Measurements from ENCODE around the gene AP5S1.
"Not testable (repeated sequence)": the region's sequence is repeated elsewhere in the genome, so short reads cannot be mapped to it uniquely, and the experiment has no call there.

Gene AP5S1

DNA sequence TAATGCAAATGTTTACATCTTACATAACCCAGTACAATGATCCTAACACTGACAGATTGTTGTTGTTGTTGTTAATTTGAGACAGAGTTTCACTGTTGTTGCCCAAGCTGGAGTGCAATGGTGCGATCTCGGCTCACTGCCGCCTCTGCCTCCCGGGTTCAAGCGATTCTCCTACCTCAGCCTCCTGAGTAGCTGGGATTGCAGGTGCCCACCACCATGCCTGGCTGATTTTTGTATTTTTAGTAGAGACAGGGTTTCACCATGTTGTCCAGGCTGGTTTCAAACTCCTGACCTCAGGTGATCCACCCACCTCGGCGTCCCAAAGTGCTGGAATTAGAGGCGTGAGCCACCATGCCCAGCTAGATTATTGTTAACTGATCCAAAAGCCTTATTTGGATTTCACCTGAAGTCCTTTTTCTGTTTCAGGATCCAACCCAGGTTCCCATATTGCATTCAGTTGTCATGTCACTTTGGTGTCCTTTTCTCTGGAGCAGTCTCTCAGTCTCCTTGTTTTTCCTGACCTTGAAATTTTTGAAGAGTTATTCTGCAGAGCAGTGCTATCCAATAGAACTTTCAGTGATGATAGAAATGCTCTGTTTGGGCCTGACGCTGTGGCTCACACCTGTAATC lies 23.8 kb downstream of the AP5S1 start:
- DNase-seq (ENCODE audit: low spot score), result not testable (repeated sequence)

DNA sequence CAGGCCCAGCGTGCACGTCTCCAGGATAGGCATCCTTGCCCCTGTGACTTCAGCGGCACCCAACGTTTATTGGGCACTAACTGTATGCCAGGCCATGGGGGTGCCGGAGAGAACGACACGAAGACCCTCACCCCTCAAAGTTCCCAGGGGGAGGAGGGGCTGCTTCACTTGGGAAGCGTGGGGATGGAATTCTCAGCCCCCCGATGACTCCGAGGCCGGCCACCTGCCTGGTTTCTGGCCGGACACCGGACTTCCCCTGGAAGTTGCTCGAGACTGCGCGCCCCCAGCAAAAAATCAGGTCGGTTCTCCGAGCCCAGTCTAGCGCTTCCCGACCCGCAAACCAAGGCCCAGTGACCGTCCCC lies 26.0 kb downstream of the AP5S1 start:
- DNase-seq (ENCODE audit: low spot score), result no peak

DNA sequence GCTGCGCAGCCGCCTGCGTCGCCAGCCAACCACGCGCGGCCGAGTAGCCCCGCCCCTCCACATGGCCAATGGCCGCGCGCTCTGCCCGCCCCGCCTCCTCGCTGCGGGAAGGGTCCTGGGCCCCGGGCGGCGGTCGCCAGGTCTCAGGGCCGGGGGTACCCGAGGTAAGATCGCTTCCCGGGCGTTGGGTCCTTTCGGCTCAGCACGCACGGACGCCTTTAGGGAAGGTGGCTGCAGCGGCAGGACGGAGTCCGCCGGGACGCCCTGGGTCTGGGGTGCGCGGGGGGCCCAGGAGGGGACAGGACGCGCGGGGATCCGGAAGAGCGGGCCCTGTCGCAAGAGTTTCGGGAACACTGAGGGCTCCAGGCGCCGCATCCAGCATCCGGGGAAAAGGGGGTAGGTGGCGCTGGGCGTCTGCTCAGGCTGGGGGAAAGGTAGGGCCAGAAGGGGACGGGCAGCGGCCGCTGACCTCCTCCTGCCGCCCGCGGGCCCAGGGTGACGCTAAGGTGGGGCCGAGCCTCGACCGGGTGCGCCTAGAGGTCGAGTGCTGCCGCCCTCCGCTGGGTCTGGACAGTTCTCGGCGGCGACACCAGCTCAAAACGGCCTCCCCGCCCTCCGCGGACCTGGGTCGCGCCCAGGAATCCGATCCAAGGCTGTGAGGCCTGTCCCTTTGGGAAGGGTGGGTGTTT lies 26.5 kb downstream of the AP5S1 start, which contains the start of gene MAVS:
MAVS (plus strand) TSS at position 95 of the 689 bp plus-strand sequence. CDS start 7,791 bp downstream, outside the sequence.
- peak; percentile 92 for DNase-seq (ENCODE audit: low spot score)

DNA sequence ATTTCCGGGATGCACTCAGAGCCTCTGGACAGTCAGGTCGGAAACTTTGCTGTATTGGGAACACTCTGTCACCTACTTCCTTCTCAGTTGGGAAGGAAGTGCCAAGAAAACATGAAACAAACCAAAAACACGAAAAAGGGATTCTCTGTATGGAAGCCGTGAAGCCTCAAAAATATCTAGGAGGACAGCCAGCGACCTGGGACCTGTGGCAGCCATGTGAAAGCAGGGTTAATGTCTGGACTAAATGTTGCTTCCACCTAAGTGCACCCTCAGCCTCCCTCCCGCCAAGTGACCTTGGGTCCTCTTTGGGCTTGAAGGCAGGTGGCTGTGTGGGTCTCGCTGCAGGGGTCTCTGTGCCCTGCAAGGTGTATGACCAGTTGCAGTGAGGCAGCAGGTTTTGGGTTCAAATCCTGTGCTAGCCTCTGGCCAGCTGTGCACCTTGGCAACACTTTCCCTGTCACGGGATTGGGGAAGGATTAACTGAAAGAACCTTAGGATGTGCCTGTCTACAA lies 27.1 kb downstream of the AP5S1 start:
- DNase-seq (ENCODE audit: low spot score), result no peak

DNA sequence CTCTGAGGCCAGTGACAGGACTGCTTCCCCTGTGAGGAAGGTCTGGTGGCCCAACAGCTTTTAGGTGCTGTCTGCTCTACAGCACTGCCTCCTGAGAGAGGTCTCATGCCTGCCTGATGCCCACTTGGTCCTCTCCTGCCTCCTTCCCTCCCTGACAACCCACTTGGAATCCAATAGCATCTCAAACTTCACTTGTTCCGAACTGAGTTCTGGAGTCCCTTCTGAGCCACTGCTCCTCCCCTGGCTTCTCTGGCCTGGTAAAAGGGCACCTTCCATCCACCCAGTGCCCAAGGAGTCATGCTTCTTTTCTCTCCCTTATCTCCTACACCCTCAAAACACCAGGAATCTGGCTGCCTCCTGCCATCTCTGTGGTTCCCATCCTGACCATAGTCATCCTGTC lies 28.2 kb downstream of the AP5S1 start:
- DNase-seq (ENCODE audit: low spot score), result no peak

DNA sequence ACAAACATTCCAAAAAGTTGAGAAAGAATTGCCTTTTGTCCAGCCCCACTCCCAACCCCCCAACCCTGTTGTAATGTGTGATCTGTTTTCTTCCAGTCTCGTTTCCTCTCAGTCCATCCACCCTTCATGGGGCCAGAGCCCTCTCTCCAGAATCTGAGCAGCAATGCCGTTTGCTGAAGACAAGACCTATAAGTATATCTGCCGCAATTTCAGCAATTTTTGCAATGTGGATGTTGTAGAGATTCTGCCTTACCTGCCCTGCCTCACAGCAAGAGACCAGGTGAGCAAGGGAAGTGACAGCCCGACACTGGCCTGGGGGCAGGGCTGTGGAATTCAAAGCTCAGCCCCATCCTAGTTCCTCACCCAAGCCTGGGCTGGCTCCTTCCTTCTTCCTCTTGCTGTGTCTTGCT lies 34.1 kb downstream of the AP5S1 start:
- no peak for DNase-seq (ENCODE audit: low spot score)

DNA sequence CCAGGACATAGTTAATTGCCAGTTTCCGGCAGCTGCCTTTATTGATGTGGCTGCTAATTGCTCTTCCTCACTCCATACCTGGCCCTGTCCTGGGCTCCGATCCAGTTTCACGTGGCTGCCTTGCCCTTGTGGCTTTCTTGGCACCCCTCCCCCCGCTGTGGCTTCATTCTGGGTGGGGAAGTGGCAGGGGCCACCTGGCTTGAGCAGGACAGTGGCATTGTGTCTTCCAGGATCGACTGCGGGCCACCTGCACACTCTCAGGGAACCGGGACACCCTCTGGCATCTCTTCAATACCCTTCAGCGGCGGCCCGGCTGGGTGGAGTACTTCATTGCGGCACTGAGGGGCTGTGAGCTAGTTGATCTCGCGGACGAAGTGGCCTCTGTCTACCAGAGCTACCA lies 37.1 kb downstream of the AP5S1 start:
- DNase-seq (ENCODE audit: low spot score), result no peak

DNA sequence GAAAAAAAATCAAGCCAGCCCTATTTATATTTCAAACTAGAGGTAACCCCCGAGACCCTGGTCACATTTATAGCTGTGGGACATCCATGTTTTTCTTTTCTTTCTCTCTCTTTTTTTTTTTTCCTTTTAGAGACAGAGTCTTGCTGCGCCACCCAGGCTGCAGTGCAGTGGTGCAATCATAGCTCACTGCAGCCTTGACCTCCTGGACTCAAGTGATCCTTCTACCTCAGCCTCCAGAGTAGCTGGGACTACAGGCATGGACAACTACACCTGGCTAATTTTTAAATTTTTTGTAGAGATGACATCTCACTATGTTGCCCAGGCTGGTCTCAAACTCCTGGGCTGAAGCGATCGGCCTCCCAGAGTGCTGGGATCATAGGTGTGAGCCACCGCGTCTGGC lies 38.3 kb downstream of the AP5S1 start:
- DNase-seq (ENCODE audit: low spot score), result no peak

DNA sequence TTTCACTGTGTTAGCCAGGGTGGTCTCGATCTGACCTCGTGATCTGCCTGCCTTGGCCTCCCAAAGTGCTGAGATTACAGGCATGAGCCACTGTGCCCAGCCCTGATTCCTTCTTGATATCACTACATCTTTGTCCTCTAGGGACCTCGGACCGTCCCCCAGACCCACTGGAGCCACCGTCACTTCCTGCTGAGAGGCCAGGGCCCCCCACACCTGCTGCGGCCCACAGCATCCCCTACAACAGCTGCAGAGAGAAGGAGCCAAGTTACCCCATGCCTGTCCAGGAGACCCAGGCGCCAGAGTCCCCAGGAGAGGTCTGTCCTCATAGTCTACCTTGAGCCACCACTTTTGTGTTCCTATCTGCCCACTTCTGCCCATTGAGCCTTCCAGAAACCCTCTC lies 40.8 kb downstream of the AP5S1 start:
- DNase-seq (ENCODE audit: low spot score), result no peak

DNA sequence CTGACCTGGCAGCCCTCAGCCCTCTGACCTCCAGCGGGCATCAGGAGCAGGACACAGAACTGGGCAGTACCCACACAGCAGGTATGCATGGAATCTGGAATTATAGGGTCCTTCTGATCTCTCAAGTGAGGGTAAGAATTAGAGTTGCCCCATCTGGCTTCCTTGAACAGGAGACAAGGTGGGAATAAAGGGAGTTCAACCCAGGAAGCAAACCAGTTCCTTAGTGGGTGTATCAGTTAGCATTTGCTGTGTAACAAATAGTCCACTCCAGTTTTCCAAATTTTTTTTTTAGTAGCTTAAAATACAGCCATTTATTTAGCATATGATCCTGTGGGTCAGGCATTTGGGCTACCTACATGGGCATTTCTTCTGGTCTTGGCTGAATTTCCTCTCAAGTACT lies 42.0 kb downstream of the AP5S1 start:
- DNase-seq (ENCODE audit: low spot score), result no peak

DNA sequence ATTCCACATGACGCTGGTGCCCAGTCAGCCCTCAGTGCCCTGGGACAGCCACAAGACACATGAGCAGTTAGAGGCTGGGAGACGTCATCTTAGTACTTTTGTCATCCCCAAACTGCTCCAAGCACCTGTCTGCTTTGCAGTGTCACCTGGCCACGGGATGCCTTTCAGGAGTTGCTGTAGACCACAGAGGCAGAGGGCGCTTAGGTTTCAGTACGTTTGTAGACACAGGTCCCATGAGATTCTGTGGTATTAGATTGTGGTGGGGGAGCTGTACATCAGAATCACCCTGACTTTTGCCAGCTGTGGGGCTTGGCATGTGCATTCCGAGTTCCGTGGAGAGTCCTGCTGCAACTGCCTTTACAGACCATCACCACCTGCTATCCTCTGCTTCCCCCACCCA lies 43.0 kb downstream of the AP5S1 start:
- no peak for DNase-seq (ENCODE audit: low spot score)

DNA sequence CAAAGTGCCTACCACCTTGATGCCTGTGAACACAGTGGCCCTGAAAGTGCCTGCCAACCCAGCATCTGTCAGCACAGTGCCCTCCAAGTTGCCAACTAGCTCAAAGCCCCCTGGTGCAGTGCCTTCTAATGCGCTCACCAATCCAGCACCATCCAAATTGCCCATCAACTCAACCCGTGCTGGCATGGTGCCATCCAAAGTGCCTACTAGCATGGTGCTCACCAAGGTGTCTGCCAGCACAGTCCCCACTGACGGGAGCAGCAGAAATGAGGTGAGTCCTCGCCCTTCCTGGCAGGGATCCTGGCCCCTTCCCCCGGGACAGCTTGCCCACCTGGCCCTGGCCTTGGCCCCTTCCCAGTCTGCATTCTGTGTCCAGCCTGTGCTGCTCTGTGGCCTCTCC lies 44.2 kb downstream of the AP5S1 start:
- DNase-seq (ENCODE audit: low spot score), result no peak

DNA sequence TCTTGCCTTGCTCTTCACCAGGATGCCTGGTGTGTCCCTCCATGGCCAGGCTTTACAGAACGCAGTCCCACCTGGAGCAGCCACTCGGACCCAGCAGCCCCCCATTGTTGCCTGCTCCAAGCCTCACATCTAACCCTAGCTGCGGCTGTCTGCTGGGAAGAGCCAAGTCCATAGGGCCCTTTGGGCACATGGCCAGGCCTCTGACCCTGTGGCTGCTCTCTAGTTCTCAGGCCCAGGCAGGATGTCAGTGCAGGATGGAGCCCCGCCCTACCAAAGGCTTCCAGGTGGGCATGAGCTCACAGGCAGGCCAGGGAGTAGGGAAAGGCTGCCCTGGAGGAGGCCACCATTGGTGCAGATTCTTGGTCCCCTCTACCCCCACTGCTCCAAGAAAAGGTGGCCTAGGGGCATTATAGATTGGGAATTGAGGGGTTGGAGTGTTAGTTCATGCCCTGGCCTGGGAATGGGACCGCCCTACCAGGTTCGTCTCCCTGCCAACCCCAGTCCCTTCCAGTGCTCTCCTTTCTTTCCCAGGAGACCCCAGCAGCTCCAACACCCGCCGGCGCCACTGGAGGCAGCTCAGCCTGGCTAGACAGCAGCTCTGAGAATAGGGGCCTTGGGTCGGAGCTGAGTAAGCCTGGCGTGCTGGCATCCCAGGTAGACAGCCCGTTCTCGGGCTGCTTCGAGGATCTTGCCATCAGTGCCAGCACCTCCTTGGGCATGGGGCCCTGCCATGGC lies 45.0 kb downstream of the AP5S1 start:
- no peak for DNase-seq (ENCODE audit: low spot score)

DNA sequence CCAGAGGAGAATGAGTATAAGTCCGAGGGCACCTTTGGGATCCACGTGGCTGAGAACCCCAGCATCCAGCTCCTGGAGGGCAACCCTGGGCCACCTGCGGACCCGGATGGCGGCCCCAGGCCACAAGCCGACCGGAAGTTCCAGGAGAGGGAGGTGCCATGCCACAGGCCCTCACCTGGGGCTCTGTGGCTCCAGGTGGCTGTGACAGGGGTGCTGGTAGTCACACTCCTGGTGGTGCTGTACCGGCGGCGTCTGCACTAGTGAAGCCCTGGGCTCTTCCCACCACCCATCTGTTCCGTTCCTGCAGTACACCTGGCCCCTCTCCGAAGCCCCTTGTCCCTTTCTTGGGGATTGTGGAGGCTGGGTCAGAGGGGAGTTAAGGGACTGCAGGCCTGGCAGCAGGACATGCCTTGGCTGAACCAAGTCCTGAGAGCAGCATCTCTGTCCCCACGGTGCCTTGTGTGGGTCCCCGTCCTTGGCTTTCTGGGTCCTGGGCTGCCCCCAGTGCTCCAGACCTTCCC lies 45.6 kb downstream of the AP5S1 start:
- DNase-seq (ENCODE audit: low spot score), result no peak

DNA sequence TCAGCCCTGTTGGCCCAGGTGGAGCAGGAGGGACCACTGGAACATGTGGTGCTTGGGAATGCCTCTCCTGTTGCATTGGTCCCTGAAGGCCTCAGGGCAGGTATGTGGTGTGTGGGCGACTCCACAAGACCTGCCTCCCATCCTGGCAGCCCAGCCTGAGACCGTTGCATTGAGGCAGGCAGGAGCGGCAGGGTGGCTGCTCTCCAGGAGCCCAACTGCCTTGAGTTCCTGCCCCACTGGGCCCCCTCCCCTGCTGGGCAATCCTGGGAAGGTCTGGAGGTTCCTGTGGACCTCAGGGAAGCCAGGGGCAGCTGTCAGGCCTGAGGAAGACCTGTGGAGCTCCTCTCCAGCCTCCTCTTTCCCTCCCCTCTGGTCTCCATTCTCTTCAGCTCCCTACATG lies 46.1 kb downstream of the AP5S1 start:
- DNase-seq (ENCODE audit: low spot score), result no peak

DNA sequence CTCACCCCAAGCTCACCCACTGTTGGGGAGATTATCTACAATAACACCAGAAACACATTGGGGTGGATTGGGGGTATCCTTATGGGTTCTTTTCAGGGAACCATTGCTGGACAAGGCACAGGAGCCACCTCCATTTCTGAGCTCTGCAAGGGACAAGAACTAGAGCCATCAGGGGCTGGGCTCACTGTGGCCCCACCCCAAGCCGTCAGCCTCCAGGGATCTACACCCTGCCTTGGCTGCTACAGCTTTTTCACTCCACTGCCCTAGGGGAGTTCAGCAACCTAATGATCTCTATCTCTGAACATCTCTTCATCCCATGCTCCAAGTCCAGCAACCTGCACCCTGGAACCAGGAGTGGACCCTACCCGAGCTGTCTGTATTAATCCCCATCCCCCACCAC lies 47.5 kb downstream of the AP5S1 start:
- no peak for DNase-seq (ENCODE audit: low spot score)

DNA sequence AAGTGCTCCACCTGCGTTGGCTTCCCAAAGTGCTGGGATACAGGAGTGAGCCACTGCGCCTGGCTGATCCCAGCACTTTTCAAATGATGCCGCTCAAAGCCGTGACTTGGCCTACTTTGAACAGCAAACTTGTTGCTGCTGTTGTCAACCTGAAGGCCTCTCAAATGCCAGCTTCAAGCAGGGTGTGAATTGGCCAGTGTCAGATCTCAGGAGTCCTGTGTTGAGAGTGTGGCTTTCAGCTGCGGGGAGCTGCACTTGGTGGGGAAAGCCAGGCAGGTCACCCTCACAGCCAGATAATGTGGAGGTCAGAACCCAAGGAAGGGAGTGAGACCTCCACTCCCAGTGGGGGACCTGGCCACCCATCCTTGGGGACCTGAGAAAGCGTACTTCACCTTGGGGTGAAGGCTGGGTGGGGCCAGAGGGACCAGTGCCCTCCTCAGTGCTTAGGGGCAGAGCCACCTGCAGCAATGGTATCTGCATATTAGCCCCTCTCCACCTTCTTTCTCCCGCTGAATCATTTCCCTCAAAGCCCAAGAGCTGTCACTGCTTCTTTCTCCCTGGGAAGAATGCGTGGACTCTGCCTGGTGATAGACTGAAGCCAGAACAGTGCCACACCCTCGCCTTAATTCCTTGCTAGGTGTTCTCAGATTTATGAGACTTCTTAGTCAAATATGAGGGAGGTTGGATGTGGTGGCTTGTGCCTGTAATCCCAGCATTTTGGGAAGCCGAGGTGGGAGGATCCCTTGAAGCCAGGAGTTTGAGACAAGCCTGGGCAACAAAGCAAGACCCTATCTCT lies 49.7 kb downstream of the AP5S1 start:
- DNase-seq (ENCODE audit: low spot score), result no peak

DNA sequence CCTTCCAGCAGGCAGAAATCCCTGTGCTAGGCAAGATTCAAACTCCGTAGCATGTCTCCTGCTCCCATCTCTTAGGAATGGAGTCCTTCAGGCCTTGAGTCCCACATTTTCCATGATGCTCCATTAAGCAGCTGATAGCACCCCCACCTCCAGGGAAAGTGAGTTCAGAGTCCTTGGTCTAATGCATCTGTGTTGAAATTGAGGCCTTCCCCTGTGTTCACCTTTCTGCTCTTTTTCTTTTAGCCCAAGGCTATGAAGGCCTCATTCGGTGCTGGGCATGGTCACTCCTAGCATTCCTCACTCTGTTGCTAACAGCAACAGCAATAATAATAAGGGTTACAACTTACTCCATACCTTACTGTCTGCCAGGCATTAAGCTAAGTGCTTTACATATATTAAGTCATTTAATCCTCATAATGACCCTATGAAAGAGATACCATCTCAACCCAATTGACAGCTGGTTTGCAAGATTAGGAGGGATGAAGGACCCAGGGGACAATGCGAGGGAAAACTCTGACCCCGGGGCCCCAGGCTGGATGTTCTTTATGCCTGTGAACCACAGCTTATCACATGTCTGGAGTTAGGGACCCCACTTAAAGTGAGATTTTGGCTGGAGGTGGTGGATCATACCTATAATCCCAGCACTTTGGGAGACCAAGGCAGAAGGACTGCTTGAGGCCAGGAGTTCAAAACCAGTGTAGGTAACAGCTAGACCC lies 51.4 kb downstream of the AP5S1 start:
- DNase-seq (ENCODE audit: low spot score), result no peak

DNA sequence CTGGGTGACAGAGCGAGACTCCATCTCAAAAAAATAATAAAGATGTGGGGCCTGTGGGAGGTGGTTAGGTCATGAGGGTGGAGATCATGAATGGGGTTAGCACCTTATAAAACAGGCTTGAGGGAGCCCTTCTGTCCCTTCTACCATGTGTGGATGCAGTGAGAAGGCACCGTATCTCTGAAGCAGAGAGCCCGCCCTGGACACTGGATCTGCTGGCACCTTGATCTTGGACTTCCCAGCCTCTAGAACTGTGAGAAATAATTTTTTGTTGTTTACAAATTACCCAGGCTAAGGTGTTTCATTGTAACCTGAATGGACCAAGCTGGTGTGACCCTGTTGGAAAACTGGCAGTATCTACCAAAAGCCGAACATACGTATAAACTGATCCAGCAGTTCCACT lies 53.2 kb downstream of the AP5S1 start:
- no peak for DNase-seq (ENCODE audit: low spot score)

DNA sequence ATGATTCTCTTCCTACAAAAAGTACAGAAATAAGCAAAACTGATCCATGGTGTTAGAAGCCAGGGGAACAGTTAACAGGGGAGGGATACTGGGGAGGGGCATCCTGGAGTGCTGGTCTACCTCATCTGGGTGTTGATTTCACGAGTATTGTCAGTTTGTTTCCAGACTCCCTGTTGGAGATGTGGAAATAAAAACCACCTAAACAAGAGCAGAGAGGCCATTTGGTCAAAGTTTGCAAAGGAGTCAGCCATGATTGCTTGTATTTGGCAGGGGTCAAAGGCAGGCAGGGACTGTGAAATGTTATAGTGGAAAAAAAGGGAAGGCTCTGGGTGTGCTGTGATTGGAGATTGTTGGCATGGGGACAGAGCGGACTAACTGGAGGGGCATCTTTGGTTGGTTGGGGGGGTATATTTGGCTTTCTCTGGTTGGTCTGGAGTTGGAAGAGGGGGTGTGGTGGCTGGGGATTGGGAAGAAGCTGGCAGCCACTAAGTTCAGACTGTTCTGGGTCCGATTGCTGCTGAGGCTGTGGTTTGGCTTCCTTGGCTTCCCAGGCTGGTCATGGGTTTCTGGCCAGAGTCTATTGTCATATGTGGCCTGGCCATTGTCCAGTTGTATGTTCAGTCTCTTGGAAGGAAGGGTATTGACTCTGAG lies 54.0 kb downstream of the AP5S1 start:
- no peak for DNase-seq (ENCODE audit: low spot score)

All from left forelimb (tissue), 1 donor.